Measurements from ENCODE around the gene CREB3L1. TPM values are rescaled to one million over a fixed set of nuclear protein-coding genes. Genes with fewer than 3 reads are reported as not detected.

Gene CREB3L1
- total RNA-seq: not detected

DNA sequence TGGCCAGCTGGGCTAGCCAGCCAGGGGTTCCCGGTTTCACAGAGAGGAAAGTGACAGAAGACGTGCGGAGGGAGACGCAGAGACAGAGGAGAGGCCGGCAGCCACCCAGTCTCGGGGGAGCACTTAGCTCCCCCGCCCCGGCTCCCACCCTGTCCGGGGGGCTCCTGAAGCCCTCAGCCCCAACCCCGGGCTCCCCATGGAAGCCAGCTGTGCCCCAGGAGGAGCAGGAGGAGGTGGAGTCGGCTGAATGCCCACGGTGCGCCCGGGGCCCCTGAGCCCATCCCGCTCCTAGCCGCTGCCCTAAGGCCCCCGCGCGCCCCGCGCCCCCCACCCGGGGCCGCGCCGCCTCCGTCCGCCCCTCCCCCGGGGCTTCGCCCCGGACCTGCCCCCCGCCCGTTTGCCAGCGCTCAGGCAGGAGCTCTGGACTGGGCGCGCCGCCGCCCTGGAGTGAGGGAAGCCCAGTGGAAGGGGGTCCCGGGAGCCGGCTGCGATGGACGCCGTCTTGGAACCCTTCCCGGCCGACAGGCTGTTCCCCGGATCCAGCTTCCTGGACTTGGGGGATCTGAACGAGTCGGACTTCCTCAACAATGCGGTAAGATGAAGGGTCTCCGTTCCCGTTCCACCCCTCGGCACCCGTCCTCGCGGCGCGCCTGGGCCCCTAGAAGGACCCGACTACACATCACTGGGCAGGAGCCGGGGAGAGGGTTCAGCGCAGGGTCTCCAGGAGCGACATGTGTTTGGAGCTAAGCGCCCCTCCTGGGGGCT, at the start of gene CREB3L1:
CREB3L1 (plus strand) TSS at position 41 of the 765 bp plus-strand sequence; CDS start at position 491, 450 bp downstream.
- H3K9me3 Mint-ChIP-seq: no peaks in the 10 kb centered on the region

GRCh38 chr11:46229230-46229629, 48.2 kb upstream of the CREB3L1 start:
- DNase-seq (ENCODE audit: low spot score) (no peak), ATAC-seq (no peak)
- H3K4me3 Mint-ChIP-seq: no peak overlapping the region
- peaks cover 10 to 24% of the 10 kb centered on the region in 2 donors for H3K27me3 Mint-ChIP-seq
- no peaks in the 10 kb centered on the region for H3K9me3 Mint-ChIP-seq
- H3K27ac Mint-ChIP-seq: no peak overlapping the region
- peaks cover 0 to 6% of the 10 kb centered on the region in 2 donors for H3K4me1 Mint-ChIP-seq (ENCODE audit: low read depth in 2 of 2)
- H3K36me3 Mint-ChIP-seq: no peaks in the 10 kb centered on the region

More for the DNA sequence above, at the start of gene CREB3L1:
- H3K4me1 Mint-ChIP-seq (ENCODE audit: low read depth in 2 of 2): peaks cover 0 to 7% of the 10 kb centered on the region in 2 donors
- peaks cover 28 to 33% of the 10 kb centered on the region in 2 donors for H3K27me3 Mint-ChIP-seq
- no peak within 1 kb of the TSS for H3K4me3 Mint-ChIP-seq
- no peak for ATAC-seq
- no peak for DNase-seq (ENCODE audit: low spot score)
- H3K36me3 Mint-ChIP-seq: no peaks in the 10 kb centered on the region
- H3K27ac Mint-ChIP-seq: no peak within 1 kb of the TSS

DNA sequence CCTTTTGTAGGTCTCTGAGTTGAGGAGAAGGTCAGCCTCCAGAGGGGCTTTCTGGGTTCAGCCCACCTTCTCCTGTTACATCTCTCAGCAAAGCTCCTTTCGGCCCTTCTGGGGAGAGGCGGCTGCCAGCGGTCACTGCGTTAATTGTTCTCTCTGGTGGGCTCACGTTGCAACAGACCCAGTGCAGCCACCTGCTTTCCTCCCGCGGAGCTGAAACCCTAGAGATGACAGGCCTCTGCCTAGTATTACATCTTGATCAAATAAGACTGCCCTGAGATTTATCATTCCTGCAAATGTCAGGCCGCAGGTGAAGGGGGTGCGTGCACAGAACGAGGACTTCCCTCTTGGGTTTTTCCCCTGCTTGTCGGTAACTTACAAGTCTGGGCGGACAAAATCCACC, 43.2 kb upstream of the CREB3L1 start:
- peaks cover 21 to 29% of the 10 kb centered on the region in 2 donors for H3K27me3 Mint-ChIP-seq
- no peak overlapping the region for H3K4me3 Mint-ChIP-seq
- DNase-seq (ENCODE audit: low spot score) (no peak), ATAC-seq (no peak)
- no peaks in the 10 kb centered on the region for H3K9me3 Mint-ChIP-seq
- peaks cover 5% of the 10 kb centered on the region for H3K36me3 Mint-ChIP-seq
- no peak overlapping the region for H3K27ac Mint-ChIP-seq
- peaks cover 19% of the 10 kb centered on the region in 2 donors for H3K4me1 Mint-ChIP-seq (ENCODE audit: low read depth in 2 of 2)

DNA sequence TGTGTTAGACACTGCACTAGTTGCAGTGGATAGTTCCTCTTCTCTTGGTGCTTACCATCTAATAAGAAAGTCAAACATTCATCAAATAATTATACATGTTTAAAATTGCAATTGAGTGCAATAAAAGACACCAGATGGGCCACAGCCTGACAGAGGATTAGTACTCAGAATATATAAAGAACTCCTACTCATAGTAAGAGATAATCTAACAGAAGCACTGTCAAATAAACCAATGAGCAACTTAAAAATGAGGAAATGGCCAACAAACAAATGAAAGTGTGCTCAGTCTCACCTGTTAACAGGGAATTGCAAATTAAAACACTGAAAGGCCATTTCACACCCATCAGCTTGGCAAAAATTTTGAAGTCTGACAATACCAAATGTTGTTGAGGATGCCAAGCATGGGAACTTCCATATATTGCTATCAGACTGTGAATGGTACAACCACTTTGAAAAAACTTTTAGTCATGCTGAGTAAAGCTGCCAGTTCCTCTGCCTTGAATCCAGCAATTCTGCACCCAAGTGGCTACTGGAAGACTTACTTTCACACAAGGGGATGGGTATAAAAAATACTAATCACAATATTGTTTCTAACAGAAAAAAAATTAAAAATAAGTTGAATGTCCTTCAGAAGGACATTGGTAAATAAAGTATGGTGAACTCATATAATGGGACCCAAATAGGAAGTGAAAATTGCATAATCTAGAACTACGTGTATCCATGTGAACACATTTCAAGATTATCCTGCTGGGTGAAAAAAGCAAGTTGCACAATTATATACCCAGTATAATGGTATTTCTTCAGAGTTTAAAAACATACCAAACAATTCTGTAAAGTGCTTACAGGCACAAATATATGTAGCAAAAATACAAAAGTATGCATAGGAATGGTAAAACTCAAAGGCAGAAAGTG, 41.4 kb upstream of the CREB3L1 start:
- Mint-ChIP-seq H3K36me3 (peaks cover 9% of the 10 kb centered on the region), H3K27ac (peak overlapping the region; percentile 80 to 99), H3K9me3 (no peaks in the 10 kb centered on the region), H3K4me3 (peak overlapping the region; percentile 98), H3K27me3 (peaks cover 24 to 36% of the 10 kb centered on the region in 2 donors), H3K4me1 (ENCODE audit: low read depth in 2 of 2) (peaks cover 20 to 27% of the 10 kb centered on the region in 2 donors)
- ATAC-seq: no peak
- DNase-seq (ENCODE audit: low spot score): no peak

GRCh38 chr11:46236918-46237247, 40.6 kb upstream of the CREB3L1 start:
- ATAC-seq (no peak), DNase-seq (ENCODE audit: low spot score) (no peak)
- peaks cover 26 to 36% of the 10 kb centered on the region in 2 donors for H3K27me3 Mint-ChIP-seq
- H3K36me3 Mint-ChIP-seq: peaks cover 9% of the 10 kb centered on the region
- peak overlapping the region; percentile 80 to 99 for H3K27ac Mint-ChIP-seq
- H3K9me3 Mint-ChIP-seq: no peaks in the 10 kb centered on the region
- peak overlapping the region; percentile 98 for H3K4me3 Mint-ChIP-seq
- peaks cover 20 to 27% of the 10 kb centered on the region in 2 donors for H3K4me1 Mint-ChIP-seq (ENCODE audit: low read depth in 2 of 2)

DNA sequence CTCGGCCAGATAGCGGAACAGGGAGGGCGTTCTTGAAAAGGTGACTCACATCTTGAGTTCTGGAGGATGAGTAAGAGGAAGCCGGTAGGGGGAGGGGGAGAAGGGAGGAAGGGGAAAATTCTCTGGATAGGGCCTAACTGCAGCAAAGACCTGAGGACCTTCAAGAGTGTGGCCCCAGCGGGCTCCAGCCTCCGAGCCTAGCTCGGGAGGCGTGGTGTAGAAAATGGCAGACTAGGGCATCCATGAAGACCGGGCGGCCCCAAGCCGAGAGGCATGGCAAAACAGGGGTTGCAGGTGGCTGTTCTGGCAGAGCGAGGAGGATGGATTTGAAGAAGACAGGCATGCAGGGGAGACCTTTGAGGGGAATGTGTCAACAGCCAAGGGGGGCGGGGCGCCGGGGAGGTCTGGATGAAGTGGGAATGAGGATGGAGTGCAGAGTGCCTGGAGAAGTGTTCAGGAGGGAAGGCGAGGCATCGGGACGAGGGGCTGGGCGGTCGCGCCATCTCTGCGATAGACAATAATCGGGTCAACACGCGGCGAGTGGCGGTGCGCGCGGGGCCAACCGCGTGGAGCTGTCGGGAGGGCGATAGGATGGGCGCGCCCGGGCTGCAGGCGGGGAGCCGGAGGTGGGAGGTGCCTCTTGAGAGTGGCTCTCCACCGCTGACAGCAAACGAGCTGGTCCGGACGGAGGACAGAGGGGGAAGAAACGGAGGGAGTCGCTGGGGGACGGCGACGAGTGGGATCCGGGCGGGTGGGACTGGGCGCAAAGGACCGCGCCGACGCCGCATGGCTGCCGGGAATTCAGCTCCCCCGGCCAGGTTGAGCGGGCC, 40.0 kb upstream of the CREB3L1 start:
- Mint-ChIP-seq H3K9me3 (no peaks in the 10 kb centered on the region), H3K4me3 (peak overlapping the region; percentile 98), H3K4me1 (ENCODE audit: low read depth in 2 of 2) (peaks cover 21 to 28% of the 10 kb centered on the region in 2 donors), H3K36me3 (peaks cover 9% of the 10 kb centered on the region), H3K27me3 (peaks cover 26 to 36% of the 10 kb centered on the region in 2 donors), H3K27ac (peak overlapping the region; percentile 80 to 99)
- peak; percentile 77 to 82 for ATAC-seq
- peak; percentile 68 for DNase-seq (ENCODE audit: low spot score)

GRCh38 chr11:46238078-46238966, 39.1 kb upstream of the CREB3L1 start:
- H3K27me3 Mint-ChIP-seq: peaks cover 26 to 36% of the 10 kb centered on the region in 2 donors
- H3K36me3 Mint-ChIP-seq: peaks cover 9% of the 10 kb centered on the region
- H3K9me3 Mint-ChIP-seq: no peaks in the 10 kb centered on the region
- ATAC-seq: peak; percentile 63 to 74
- H3K27ac Mint-ChIP-seq: peak overlapping the region; percentile 80 to 99
- DNase-seq (ENCODE audit: low spot score): peak; percentile 71
- peaks cover 30 to 37% of the 10 kb centered on the region in 2 donors for H3K4me1 Mint-ChIP-seq (ENCODE audit: low read depth in 2 of 2)
- peak overlapping the region; percentile 98 for H3K4me3 Mint-ChIP-seq

DNA sequence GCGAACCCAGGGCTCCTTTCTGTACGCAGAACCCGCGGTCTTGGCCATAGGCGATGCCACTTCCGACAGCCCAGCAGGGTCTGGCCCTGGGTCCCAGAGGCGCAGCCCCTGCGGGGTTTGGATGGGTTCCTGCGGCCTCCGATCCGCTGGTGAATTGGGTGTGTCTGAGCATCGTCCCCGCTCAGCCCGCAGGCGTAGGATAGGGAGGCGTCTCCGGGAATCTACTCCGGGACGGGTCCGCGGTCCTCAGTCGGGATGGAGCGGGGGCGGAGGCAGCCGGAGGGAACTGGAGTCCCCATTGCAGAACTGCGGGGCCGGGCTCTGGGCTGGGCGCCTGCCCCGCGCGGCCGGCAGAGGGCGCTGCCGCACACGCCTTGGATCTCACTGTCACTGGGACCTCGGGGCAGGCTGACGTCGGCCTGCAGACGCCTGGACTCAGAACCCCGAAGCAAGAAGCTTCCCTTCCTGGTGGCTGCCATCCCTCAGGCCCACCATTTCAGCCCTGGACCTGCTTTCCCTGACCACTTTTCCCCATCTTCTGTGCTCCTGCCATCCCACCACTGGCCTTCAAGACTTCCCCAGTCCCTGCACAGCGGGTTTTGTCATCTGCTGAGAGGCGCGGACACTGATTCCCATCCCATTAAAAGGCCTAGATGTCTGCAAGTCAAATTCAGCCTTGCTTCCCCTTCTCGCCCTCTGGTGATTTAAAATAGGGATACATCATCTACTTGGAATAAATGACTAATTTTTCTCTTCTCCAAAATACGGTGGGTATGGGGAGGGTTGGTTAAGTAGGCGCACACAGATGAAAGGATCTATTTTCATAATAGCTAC, 38.3 kb upstream of the CREB3L1 start:
- peak; percentile 87 for DNase-seq (ENCODE audit: low spot score)
- peaks cover 26 to 35% of the 10 kb centered on the region in 2 donors for H3K27me3 Mint-ChIP-seq
- peaks cover 36 to 40% of the 10 kb centered on the region in 2 donors for H3K4me1 Mint-ChIP-seq (ENCODE audit: low read depth in 2 of 2)
- H3K9me3 Mint-ChIP-seq: no peaks in the 10 kb centered on the region
- no peak overlapping the region for H3K27ac Mint-ChIP-seq
- ATAC-seq: peak; percentile 81 to 84
- peak overlapping the region; percentile 68 for H3K4me3 Mint-ChIP-seq
- H3K36me3 Mint-ChIP-seq: peaks cover 9% of the 10 kb centered on the region

DNA sequence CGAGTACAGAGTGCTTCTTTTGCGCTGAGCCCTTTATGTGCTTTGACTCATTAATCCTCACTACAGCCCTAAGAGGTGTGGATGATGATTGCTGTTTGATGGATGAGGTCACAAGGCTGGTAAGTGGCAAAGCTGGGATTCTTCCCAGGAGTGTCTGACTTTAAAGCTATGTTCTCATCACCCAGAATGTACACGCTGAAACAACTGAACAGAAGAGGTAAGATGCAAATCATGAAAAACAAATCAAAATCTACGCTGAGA, 37.7 kb upstream of the CREB3L1 start:
- Mint-ChIP-seq H3K27ac (no peak overlapping the region), H3K36me3 (peaks cover 9% of the 10 kb centered on the region), H3K9me3 (no peaks in the 10 kb centered on the region), H3K4me3 (peak overlapping the region; percentile 67), H3K4me1 (ENCODE audit: low read depth in 2 of 2) (peaks cover 37 to 40% of the 10 kb centered on the region in 2 donors), H3K27me3 (peaks cover 23 to 30% of the 10 kb centered on the region in 2 donors)
- DNase-seq (ENCODE audit: low spot score) (no peak), ATAC-seq (no peak)

- peaks cover 37 to 40% of the 10 kb centered on the region in 2 donors for H3K4me1 Mint-ChIP-seq (ENCODE audit: low read depth in 2 of 2)
- DNase-seq (ENCODE audit: low spot score) (no peak), ATAC-seq (no peak)
- H3K36me3 Mint-ChIP-seq: peaks cover 9% of the 10 kb centered on the region
- H3K9me3 Mint-ChIP-seq: no peaks in the 10 kb centered on the region
- no peak overlapping the region for H3K27ac Mint-ChIP-seq
- H3K4me3 Mint-ChIP-seq: no peak overlapping the region
- peaks cover 19 to 24% of the 10 kb centered on the region in 2 donors for H3K27me3 Mint-ChIP-seq
These were observed 37.1 kb upstream of the CREB3L1 start for GRCh38 chr11:46240371-46240770.

- no peak for ATAC-seq
- Mint-ChIP-seq H3K27ac (no peak overlapping the region), H3K27me3 (peaks cover 18 to 22% of the 10 kb centered on the region in 2 donors), H3K4me3 (no peak overlapping the region), H3K9me3 (no peaks in the 10 kb centered on the region), H3K36me3 (peaks cover 9% of the 10 kb centered on the region), H3K4me1 (ENCODE audit: low read depth in 2 of 2) (peaks cover 37 to 40% of the 10 kb centered on the region in 2 donors)
- no peak for DNase-seq (ENCODE audit: low spot score)
These were observed 36.6 kb upstream of the CREB3L1 start for GRCh38 chr11:46240861-46241260.
